ENCODE results near the gene ZFP69.
"Not testable (repeated sequence)": the region's sequence is repeated elsewhere in the genome, so short reads cannot be mapped to it uniquely, and the experiment has no call there.

ZFP69 gene

GRCh38 chr1:40476924-40477677 is at the start of gene ZFP69:
Gene ZFP69, plus strand, starts transcription at chr1:40477290. Its CDS starts 2,072 bp downstream, at chr1:40479362.
- DNase-seq (ENCODE audit: low read depth in 3 of 3): peak; percentile 21 to 56 (median 49)

DNA sequence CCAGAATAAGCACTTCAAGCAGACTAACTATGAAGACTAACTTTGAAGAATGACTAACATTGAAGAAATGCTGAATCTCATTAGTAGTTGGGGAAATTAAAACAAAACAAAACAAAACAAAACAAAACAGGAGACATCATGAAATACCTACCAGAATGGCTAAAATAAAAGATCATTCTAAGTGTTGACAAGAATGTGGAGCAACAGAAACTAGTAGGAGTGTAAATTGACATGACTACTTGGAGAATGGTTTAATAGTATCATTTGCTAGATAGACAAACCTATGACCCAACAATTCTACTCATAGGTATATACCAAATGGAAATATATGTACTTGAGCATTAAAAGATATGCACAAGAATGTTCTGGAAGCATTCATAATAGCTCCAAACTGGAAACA is 45.7 kb upstream of the ZFP69 start:
- DNase-seq (ENCODE audit: low read depth in 3 of 3): no peak

DNA sequence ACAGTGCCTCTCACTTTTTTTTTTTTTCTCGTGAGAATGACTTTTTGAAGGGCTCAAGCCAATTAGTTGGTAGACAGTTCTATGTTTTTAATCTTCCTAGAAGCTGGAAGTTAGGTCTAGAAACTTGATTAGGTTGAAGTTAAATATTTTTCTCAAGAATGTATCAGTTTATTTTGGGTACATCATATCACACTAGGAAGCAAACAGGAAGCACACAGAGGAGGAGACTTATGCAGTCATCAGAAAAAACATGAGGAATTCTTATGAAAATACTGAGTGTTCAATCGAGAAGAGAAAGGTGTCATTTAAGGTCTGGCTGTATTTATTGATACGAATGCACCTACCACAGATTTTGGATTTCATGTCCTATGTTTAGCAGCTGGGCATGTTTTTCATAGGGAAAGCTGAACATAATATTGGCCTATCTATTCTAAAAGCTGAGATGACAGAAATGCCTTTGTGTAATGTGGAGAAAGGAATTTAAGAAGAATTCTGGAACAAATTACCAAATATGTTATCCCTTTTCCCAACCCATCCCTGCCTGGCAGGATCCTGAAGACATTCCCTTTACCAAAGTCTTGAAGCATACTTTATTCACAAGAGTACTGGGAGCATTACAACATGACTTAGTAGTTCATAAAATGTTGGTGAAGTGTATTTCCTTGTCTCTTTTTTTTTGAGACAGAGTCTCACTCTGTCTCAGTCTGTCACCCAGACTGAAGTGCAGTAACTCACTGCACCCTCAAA is 44.3 kb upstream of the ZFP69 start:
- DNase-seq (ENCODE audit: low read depth in 3 of 3): no peak

- DNase-seq (ENCODE audit: low read depth in 3 of 3): no peak
Observed at GRCh38 chr1:40435471-40435870, 41.6 kb upstream of the ZFP69 start.

- DNase-seq (ENCODE audit: low read depth in 3 of 3): no peak
Observed at GRCh38 chr1:40435876-40436275, 41.2 kb upstream of the ZFP69 start.

- no peak for DNase-seq (ENCODE audit: low read depth in 3 of 3)
Observed at GRCh38 chr1:40438391-40439015, 38.6 kb upstream of the ZFP69 start.

DNA sequence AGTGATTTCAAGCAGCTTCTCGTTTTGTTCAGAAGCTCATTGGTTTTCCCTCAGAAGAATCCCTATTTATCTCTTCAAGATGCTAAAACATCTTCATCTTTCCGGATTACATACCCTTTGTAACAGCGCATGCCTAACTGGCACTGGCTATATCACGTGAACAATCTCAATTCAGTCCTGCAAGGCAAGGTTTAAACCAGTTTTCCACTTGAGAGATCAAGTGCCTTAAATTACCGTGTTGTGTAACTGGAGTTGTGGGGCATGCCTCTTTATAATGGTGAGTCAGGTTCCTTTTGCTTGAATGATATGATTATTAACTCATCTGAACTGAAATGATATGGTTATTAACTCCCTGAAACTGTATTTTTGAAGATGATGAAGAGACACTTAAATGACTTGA is 37.8 kb upstream of the ZFP69 start:
- no peak for DNase-seq (ENCODE audit: low read depth in 3 of 3)

GRCh38 chr1:40449684-40450494 is 27.2 kb upstream of the ZFP69 start, which contains the start of gene ZFP69B:
Gene ZFP69B, plus strand, starts transcription at chr1:40450476. Its CDS starts 486 bp downstream, at chr1:40450962.
- peak; percentile 72 to 89 (median 83) for DNase-seq (ENCODE audit: low read depth in 3 of 3)

GRCh38 chr1:40450495-40451237 is 26.4 kb upstream of the ZFP69 start:
- peak; percentile 61 to 80 (median 79) for DNase-seq (ENCODE audit: low read depth in 3 of 3)

DNA sequence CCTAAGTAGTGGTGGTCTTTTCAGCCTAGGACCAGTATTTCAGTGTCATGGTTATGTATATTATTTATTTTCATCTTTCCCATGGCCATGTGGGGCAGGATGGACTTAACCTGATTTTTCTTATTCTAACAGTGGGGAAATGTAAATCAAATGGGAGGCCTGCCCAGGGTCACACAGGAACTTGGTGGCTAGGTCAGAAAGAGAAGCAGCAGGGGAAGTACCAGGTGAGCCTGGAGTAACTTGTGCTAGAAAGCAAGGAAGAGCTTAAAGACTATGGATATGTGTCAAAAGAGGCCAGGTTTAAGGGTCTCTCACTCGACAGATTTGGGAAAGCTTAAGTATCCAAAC is 25.9 kb upstream of the ZFP69 start:
- peak in 1 of 3 donors; percentile 20 for DNase-seq (ENCODE audit: low read depth in 3 of 3)

DNA sequence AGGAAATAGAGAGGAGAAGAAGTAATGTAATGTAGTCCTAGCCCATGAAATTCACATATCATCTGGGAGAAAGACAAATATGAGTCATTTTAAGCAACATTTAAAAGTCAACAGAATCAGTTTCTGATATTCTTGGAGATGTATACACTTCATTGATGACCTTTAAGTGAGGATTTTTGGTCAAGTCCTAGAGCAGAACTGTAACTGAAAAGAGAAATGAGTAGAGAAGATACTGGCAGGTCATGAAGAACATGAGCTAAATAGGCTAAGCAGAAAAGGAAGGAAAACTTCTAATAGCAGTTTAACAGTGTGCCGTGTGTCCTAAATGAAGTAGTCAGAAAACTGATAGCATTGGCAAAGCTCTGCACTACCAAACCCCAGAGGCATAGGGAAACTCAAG is 22.2 kb upstream of the ZFP69 start:
- no peak for DNase-seq (ENCODE audit: low read depth in 3 of 3)

GRCh38 chr1:40462956-40463590 is 14.0 kb upstream of the ZFP69 start:
- DNase-seq (ENCODE audit: low read depth in 3 of 3): no peak

GRCh38 chr1:40469327-40469726 is 7.8 kb upstream of the ZFP69 start:
- no peak for DNase-seq (ENCODE audit: low read depth in 3 of 3)

- no peak for DNase-seq (ENCODE audit: low read depth in 3 of 3)
Observed at GRCh38 chr1:40475268-40475667, 1.8 kb upstream of the ZFP69 start.

DNA sequence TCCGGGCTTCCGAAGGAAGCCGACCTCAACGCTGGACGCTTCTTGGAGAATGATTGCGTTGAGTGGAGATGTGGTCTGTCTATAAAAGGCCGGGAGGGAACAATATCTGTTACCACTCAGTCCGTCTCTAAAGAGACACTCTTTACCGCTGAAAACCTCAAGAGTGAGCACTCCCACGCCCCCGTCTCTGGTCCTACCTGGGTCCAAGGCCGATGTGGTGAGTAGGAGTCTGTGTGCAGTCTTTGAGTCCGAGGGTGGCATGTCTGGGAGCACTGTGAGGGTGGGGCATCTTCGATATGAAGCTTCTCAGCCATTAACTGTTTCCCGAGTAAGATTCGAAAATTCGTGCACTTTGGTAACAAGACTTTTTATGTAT is 576 bp downstream of the ZFP69 start:
- peak in 2 of 3 donors; percentile 7 to 23 for DNase-seq (ENCODE audit: low read depth in 3 of 3)

DNA sequence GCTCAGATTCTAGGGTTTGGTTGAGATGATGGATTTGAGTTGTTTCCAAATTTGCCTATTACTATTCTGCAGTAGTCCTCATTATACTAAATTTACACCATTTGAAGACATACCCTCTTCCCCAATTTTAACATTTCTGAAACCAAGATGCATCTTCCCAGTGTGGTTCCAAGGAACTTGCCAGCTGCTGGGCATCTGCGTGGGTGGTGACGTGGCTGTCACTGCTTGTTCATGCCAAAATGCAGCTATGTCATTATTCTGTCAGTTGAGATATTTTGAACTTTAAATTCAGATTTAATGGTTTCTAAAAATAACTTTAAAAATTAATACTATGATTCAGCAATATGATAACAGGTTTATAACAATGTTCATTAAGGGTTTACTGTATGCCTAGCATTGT is 1.2 kb downstream of the ZFP69 start:
- no peak for DNase-seq (ENCODE audit: low read depth in 3 of 3)

DNA sequence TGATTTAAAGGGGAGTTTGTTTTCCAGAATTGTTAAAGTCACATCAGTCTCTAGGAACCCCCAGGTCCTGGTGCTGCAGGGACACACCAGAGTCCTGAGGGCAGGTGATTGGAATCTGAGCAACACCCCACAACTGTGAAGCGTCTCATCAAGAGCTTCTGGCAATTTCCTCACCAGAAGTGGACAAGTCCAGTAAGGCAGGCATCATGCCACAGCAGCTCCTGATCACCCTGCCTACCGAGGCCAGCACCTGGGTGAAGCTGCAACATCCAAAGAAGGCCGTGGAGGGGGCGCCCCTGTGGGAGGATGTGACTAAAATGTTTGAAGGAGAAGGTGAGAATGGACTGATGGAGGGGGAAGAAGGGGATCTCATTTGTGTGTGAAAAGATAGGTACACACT is 2.1 kb downstream of the ZFP69 start:
- no peak for DNase-seq (ENCODE audit: low read depth in 3 of 3)

GRCh38 chr1:40495315-40495903 is 18.3 kb downstream of the ZFP69 start:
- no peak for DNase-seq (ENCODE audit: low read depth in 3 of 3)

DNA sequence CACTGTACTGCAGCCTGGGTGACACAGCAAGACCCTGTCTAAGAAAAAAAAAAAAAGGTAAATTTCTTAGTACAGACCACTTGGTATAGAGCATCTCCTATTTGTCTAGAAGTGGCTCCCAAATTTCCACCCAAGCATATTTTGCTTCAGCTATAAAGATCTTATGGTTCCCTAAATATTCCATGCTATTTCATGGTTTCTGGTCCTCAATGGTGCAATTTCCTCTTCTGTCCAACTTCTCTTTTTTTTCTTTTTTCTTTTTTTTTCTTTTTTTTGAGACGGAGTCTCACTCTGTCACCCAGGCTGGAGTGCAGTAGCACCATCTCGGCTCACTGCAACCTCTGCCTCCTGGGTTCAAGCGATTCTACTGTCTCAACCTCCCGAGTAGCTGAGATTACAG is 25.6 kb downstream of the ZFP69 start:
- DNase-seq (ENCODE audit: low read depth in 3 of 3): not testable (repeated sequence)

GRCh38 chr1:40507973-40508372 is 30.9 kb downstream of the ZFP69 start:
- DNase-seq (ENCODE audit: low read depth in 3 of 3): no peak

Data from stimulated activated CD4-positive, alpha-beta T cell treated with anti-CD3 and anti-CD28 coated beads, TNF-alpha, amount 100 ng/mL, for 48 hours (primary cell).